HG03025 (cell line): ENCODE data around the gene EMSY.
"Not testable (repeated sequence)": the region's sequence is repeated elsewhere in the genome, so short reads cannot be mapped to it uniquely, and the experiment has no call there.

Experiments used
- ATAC-seq: cut with Tn5 transposase; IDR thresholded peaks from one replicate; pipeline ENCODE4 v1.9.1; 2021; ENCODE audit warnings: mild to moderate bottlenecking, moderate library complexity; ENCODE audit not compliant: unreplicated experiment, low FRiP score

Gene EMSY, protein sequence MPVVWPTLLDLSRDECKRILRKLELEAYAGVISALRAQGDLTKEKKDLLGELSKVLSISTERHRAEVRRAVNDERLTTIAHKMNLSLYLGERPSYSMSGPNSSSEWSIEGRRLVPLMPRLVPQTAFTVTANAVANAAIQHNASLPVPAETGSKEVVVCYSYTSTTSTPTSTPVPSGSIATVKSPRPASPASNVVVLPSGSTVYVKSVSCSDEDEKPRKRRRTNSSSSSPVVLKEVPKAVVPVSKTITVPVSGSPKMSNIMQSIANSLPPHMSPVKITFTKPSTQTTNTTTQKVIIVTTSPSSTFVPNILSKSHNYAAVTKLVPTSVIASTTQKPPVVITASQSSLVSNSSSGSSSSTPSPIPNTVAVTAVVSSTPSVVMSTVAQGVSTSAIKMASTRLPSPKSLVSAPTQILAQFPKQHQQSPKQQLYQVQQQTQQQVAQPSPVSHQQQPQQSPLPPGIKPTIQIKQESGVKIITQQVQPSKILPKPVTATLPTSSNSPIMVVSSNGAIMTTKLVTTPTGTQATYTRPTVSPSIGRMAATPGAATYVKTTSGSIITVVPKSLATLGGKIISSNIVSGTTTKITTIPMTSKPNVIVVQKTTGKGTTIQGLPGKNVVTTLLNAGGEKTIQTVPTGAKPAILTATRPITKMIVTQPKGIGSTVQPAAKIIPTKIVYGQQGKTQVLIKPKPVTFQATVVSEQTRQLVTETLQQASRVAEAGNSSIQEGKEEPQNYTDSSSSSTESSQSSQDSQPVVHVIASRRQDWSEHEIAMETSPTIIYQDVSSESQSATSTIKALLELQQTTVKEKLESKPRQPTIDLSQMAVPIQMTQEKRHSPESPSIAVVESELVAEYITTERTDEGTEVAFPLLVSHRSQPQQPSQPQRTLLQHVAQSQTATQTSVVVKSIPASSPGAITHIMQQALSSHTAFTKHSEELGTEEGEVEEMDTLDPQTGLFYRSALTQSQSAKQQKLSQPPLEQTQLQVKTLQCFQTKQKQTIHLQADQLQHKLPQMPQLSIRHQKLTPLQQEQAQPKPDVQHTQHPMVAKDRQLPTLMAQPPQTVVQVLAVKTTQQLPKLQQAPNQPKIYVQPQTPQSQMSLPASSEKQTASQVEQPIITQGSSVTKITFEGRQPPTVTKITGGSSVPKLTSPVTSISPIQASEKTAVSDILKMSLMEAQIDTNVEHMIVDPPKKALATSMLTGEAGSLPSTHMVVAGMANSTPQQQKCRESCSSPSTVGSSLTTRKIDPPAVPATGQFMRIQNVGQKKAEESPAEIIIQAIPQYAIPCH (N-terminal part only)

DNA sequence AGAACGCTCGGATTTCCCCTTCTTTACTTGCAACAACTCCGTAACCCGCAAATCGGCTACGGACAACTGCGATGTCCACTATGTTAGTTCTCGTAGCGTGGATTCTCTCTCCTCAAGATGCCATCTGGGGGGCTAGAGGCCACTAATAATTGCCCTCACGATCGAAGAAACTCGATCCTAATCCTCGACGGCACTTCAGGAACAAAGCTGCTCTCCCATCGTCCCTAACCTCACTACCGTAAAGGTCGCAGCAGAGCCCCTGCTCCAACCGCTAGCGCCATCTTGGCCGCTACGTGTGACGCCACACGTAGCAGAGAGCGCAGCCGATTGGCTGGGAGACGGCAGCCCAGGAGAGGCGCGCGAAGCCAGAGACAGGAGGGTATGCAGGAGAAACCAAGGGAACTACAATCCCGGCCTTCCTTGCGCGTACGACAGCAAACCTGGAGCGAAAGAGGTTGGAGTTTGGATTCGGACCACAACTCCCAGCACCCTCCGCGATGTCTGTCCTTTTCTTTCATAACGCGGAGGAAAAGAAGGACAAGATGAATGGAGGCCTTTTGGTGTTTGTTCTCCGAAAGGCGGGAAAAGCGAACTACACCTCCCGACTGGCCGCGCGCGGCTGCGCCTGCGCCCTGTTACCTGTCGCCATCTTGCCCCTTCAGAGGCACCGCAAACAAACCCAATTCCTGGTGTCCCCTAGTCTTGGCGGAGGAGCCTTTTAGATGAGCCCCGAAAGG lies at the start of gene EMSY:
Gene EMSY, plus strand, starts transcription at position 635 of the 737 bp plus-strand sequence. CDS start 1,921 bp downstream, outside the sequence.
- peak; percentile 89 for ATAC-seq

DNA sequence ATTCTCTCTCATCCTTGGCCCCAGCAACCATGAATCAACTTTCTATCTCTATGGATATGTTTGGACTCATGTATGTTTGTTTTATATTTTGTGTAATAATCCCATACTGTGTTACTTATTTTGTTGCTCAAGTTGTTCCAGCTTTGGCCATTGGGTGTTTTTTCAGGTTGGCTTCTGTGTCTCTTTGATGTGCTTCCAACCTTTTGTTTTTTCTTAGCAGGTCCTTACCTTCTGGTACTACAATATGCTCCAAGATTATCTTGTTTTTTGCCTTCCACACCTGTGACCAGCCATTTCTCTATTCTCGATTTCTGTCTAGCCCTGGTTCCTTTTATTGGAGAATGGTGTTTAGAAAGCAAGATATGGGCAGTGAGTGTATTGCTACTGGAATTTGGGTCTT lies 49.5 kb upstream of the EMSY start:
- no peak for ATAC-seq

DNA sequence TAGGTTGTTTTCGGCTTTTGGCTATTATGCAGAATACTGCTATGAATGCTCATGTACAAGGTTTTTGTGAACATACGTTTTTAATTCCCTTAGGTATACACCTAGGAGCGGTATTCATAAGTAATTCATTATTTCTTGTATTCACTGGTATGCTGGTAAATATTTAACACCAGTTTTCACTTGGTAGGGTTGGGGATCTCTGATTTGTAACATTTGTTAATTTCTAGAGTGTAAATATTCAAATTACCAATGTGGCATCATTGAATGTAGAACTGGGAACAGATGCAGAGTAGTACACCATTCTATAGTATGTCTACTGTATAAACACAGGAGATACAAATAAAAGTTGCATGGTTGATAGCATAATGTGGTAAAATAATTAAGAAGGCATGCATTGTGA lies 47.4 kb upstream of the EMSY start:
- ATAC-seq = no peak

DNA sequence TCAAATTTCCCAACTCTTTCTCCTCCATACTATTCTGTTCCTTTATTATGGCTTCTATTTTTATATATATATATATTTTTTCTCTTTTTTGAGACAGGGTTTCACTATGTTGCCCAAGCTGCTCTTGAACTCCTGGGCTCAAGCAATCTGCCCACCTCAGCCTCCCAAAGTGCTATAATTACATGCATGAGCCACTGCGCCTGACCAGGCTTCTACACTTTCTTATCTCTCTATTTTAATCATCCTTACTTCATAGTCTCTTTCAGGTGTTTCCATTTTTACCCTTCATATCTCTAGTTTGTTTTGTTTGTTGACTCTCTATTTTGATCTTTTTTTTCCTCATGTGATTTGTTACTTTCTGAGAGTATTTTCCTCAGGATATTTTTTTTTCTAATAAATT lies 43.9 kb upstream of the EMSY start:
- ATAC-seq = no peak

DNA sequence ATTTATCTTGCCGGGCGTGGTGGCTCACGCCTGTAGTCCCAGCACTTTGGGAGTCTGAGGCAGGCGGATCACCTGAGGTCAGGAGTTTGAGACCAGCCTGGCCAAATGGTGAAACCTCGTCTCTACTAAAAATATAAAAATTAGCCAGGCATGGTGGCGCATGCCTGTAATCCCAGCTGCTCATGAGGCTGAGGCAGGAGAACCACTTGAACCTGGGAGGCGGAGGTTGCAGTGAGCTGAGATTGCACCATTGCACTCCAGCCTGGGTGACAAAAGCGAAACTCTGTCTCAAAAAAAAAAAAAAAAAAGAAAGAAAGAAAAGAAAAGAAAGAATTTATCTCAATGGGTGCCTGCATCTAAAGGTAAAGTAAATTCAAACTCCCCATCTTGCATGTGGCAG lies 43.3 kb upstream of the EMSY start:
- ATAC-seq = not testable (repeated sequence)

DNA sequence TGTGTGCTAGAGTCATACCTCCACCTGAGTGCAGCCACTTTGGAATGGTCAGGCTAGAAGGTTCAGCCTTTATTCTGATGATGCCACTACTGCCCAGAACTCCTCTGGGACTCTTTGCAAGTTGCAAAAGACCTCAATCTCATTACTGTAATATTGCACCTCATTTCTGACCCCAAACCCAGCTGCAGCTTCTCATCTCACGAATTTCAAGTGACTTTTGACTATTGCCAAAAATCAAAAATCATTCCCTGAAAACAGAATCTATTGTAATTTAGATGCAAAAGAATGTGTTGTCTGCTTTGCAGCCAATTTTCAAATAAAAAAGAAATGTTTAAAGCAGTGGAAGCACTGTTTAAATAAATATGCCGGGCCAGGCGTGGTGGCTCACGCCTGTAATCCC lies 38.5 kb upstream of the EMSY start:
- no peak for ATAC-seq

DNA sequence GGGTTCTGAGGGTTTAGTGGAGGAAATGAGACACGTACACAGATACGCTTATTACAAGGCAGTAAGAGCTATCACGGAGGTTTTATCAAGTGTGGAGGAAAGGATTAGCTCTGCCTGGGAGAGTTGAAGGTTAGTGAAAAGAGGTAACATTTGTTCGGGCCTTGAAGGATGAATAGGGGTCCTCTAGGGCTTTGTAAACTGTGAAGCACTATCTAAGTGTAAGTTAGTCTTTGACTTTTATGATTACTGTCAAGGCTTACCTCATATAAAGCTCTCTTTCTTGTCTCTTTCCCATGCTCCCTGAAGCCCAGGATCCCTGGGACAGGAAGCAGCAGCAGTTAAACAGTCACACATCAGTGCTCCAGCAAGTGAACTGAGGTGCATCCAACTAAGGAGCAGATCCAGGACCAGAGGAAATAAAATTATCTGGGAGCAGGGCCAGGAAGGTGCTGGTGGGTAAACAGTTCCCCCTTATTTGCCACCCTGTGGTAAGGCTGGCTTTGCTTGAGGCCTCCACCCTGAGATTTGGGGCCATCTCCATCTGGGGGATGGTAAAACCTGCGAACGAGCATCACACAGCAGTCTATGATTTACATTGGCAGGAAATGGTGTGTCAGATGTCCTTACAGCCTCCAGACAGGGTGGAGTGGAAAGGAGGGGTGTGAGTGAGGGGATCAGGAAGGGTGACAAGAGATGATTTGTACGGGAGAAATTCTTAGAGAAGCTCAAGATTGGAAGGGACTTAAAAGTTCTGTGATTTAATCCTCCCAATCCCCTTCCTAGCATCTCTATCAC lies 36.5 kb upstream of the EMSY start:
- no peak for ATAC-seq

DNA sequence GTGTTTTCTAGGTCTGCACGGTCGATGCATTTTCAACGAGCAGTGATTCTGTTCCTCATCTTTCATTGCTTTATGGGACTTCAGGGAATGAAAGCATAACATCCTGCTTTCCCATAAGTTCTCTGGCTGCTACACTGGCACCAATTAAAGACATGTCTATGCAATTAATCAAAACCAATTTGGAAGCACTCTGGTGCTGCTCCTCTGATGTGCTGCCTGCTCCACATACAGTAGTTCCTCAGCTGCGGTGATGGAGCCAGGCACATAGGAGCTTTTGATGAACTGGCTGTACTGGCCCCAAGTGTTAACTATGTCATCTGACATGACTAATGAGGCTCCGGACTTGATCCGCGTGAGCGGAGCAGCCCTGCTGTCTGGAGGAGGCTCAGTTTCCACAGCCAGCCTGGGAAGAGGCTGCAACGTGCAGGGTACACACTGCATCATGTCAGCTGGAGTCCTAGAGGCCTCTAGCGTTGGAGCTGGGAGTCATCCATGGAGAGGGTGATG lies 33.9 kb upstream of the EMSY start:
- ATAC-seq = no peak

DNA sequence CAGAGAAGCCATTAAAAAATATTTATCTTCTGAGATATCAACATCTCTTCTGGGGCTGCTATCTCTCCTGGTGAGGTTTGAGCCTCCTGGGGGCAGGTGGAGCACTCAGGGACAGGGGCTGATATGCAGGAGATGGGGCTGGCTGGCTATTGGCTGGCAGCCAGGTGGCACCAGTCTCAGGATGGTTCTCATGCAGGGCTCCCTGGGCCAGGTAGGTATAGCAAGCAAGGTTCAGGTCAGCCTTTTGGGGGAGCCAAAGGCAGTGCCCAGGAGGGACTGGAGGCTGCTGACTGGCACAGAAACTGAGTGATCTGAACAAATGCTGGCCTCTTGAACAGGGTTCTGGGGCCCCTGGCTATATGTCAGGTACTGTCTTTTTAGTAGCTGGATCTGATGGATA lies 29.7 kb upstream of the EMSY start:
- ATAC-seq = no peak

DNA sequence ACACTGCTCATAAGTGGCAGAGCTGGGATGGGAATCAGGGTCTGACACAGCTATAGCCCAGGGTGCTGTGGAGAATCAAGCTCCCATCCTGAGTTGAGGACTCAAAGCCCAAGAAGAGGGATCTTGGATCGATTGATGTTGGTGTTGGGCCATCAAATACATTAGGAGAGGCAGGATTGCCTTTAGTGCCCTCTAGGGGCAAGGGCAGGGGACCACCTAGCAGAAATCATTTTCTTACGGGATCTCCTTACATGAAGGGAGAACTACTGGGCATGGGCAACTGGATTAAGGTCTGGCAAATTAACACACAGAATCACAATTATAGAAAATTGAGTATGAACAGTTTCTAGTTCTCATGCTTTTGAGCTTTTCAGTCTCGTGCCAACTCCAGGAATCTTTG lies 24.9 kb upstream of the EMSY start:
- ATAC-seq = no peak

DNA sequence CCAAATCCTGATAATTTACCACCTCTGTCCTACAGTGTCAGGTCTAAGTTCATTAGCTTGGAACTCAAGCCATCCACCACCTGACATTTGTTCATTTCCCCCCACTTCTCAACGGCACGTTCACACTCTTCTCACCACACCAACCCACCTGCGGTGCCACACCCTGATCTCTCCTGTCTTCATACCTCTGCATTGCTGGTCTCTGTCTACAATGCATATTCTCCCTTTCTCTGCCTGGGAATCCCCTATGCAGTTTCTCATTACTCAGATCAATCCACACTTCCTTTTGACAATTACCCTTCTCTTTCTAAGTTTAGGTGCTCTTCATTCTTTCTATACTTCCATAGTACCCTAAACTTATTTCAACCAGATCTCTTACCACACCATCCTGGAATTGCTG lies 20.4 kb upstream of the EMSY start:
- ATAC-seq = no peak

DNA sequence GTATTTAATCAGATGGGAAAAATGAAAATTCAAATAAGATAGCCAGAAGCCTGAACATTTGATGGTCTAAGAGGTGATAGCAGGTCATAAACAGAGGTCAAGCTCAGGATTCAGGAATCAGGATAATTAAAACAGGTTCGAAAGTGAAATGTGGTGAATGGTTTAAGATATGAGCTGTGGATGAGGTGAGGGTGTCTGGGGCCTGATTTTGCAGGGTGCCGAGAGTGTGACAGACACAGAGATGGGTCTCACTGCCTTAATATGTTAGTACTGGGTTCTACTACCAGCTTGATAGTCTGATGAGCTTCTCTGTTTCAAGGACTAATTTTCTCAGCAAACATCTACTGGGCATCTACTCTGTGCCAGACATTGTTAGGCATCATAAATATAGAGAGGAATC lies 19.9 kb upstream of the EMSY start:
- no peak for ATAC-seq

DNA sequence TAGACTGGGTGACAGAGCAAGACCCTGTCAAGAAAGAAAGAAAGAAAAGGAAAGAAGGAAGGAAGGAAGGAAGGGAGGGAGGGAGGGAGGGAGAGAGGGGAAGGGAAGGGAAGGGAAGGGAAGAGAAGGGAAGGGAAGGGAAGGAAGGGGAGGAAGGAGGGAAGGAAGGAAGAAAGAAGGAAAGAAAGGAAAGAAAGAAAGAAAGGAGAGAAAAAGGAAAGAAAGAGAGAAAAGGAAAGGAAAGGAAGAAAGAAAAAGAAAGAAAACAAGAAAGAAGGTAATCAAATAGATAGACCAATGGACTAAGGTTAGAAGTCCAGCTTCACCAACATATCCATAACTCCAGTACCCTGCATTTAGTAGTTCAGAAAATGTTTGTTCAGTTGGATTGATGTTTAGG lies 18.2 kb upstream of the EMSY start:
- no peak for ATAC-seq

DNA sequence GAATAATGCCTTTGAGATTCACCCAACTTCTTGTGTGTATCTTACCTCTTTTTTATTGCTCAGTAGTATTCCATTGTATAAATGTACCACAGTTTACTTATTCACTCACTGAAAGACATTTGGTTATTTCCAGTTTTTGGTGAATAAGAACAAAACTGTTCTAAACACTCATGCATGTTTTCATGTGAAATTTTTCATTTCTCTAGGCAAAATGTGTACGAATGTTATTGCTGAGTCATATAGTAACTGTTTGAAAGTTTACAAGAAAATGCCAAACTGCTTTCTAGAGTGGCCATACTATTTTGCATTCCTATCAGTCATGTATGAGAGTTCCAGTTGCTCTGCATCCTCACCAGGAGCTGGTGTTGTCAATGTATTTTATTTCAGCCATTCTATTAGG lies 8.8 kb upstream of the EMSY start:
- ATAC-seq = no peak

DNA sequence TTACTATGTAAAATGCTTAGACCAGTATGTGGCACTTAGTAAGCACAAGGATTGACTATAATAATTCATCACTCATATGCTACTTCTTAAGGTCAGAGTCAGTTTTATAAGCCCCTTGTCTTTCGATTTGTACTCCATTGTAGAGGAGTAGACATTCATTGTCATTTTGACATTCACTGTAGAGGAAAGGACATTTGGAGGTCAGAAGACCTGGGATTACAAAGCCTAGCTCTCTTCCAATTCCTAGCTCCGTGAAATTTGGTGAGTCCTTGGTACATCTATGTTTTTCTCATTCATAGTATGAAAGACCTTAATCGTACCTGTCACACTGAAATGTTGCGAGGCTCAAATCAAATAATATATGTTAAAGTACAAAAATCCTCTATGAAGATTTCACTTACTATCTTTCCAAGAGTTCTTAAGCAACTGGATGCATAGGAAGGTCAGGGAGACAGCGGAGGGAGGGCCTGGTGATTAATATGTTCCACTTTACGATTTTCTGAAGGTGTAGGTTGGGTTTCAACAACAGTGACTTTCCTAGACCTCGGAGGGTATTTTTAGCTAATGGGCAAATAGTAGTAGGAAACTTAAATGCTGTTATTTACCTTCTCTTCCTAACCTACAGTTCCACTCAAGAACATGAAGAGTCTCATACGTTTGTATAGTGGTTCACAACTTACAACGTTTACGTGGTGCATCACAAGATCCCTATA lies 1.4 kb upstream of the EMSY start:
- ATAC-seq = no peak

DNA sequence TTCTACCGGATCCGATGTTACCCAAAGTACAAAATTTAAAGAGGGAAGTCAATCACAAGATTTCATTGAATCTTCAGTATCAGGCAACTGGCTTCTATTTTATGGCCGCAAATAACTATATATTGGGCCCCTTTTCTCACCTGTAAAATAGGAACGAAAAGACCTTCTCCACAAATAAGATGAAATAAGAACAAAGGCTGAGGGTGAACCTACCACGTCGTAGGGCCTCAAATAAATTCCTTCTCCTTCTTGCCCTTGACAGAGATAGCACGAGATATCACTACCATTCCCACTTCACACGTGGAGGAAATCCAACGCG lies 794 bp upstream of the EMSY start:
- no peak for ATAC-seq

DNA sequence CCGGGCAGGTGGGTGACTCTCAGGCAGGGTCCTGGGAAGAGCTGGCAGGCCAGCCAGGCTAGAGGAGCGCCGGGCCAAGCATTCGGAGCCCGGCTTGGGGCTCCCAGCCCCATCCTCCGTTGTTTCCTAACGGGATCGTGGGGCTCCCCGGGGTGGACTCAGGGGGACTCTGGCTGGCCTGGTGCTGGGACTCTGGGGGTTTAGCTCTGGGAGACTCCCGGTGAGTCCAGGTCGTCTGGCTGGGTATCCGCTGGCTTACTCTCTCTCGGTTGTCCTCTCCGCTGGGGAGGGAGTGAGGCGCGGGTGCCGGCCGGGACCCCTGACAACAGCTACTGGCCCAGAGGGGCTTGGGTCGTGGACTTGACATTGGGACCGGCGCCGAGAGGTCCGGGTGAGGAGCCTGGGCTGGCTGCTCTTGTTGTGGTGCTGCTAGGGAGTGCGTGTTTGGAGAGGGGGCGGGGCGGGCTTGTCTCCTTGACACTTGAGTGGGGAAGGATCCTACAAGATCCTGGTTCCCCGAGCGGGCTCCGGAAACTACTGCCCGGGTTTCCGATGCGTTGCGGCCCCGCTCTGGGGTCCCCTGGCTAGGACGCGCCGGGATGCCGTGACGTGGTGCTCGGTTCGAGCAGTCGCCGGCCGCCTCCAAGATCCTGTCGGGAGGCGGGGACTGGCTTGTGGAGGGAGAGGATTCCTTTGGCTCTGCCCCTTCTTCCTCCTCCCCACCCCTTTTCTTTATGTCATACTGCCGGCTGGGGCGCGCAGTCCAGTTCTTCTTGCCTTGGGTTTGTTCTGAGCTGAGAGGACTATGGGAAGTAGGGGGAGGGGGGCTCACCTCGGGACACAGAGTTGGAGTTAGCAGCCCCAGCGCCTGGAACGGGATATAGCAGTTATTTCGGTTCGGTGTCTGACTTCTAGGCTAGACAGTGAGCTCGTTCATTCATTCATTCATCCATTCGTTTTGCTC lies 585 bp downstream of the EMSY start:
- ATAC-seq = peak; percentile 23

DNA sequence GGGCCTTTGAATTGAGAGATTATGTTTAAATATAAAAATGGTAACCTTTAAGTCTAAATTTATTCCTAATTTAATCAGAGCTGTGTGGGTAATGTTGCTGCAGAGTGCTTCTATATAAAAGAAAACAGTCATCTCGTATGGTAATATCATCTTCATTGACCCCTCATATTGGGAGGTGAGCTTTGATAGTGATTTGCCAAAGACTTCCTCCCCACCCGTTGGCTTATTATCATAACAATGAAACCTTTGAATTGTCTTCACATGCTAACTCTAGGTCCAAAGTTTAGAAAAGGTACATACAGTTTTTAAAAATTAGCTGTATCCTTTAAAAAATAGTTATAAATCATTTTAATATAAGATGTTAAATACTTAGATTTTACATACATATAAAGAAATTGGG lies 3.7 kb downstream of the EMSY start:
- no peak for ATAC-seq
